Gastrocnemius medialis (tissue), 4 donors: ENCODE measurements around the gene KLHL42.

Experiments used
- CTCF ChIP-seq, 5 experiments: fragments of 450-650 bp in 3 of 5; fragments of 200-600 bp in 2 of 5; sonication (generic) in 2 of 5; IDR thresholded peaks in 4 of 5; conservative IDR thresholded peaks in 1 of 5; 1 replicate in 4 of 5; 2 replicates in 1 of 5; pipeline ENCODE4 v1.5.1; 2016 to 2019; ENCODE audit warnings: antibody characterized with exemption in 5 of 5, mild to moderate bottlenecking in 3 of 5, moderate library complexity in 3 of 5
- POLR2A ChIP-seq, 2 donors: fragments of 450-650 bp; IDR thresholded peaks; one replicate each; pipeline ENCODE4 v1.6.1; 2017; ENCODE audit warnings: antibody characterized with exemption in 2 of 2, mild to moderate bottlenecking in 2 of 2, moderate library complexity in 2 of 2

DNA sequence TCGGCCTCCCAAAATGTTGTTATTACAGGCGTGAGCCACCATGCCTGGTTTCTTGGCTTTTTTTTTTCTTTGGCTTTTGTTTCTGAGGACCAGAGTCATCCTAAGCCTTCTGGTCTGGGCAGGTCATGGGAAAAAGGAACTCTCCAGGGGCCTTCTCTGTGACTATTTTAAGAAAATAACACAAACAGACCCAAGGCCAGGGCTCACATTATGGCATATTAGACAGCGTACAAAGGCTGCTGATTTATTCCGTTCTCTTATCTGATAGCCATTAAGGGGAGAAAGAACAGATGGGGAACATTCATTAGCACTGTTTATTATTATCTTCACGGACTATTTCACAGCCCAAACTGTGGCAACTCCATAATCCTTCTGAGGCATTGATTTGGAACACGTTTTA is 28.8 kb downstream of the KLHL42 start:
- TF ChIP-seq CTCF (IDR thresholded peaks at IDR 0.05 in 4 of 5, conservative IDR thresholded peaks at IDR 0.05 in 1 of 5): no peak
- TF ChIP-seq POLR2A (IDR thresholded peaks at IDR 0.05): no peak
